ENCODE results near the gene ALKBH6.

The ALKBH6 gene

GRCh38 chr19:35995048-35995993 is 18.7 kb downstream of the ALKBH6 start, which contains the start of gene SDHAF1:
Gene SDHAF1 (plus strand): TSS chr19:35995188. CDS start chr19:35995275, 87 bp downstream.
- Histone ChIP-seq H3K36me3 (ENCODE audit: control insufficient read depth, insufficient read depth, low read length) (peaks cover 4% of the 10 kb centered on the region), H3K27ac (ENCODE audit: low read depth, low read length) (peak within 1 kb of the TSS; percentile 75), H3K27me3 (ENCODE audit: control insufficient read depth, insufficient read depth, low read length) (no peaks in the 10 kb centered on the region), H3K9ac (ENCODE audit: low read length) (peak within 1 kb of the TSS; percentile 84), H3K4me1 (ENCODE audit: control insufficient read depth, insufficient read depth, low read length) (peaks cover 18% of the 10 kb centered on the region), H3K4me3 (ENCODE audit: low read length) (peak within 1 kb of the TSS; percentile 87)

DNA sequence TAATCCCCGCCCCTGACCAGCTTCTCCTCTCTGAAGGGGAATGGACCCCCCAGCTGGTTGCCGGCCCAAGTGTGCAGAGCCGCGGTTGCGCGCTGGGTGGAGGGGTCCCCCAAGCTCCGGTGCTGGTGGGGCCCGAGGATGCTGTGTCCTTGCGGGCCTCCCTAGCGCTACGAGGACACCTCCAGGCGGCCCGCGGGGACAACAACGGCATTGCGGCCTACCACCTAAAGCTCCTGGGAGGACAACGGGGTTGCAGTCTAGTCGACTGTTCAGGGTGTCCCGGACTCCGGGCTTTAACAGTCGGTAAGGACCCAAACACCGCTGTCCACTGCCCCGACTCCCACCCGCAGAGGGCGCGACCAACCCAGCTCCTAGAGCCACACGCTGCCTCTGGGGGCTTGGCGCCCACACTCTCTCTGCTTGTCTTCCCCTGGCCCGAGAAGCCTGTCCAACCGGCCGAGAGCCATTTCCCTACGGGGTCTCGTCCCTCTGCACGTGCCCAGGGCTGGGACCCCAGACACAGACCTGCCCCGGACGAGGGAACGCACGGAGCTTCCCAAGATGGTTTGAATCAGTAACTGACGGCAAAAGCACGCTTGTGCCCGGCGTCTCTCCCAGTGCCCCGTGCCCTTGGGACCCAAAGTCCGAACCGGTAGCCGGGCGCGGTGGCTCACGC is 20.0 kb downstream of the ALKBH6 start:
- Histone ChIP-seq H3K36me3 (ENCODE audit: control insufficient read depth, insufficient read depth, low read length) (peaks cover 4% of the 10 kb centered on the region), H3K27ac (ENCODE audit: low read depth, low read length) (no peak overlapping the region), H3K4me3 (ENCODE audit: low read length) (peak overlapping the region; percentile 87), H3K9ac (ENCODE audit: low read length) (no peak overlapping the region), H3K4me1 (ENCODE audit: control insufficient read depth, insufficient read depth, low read length) (peaks cover 15% of the 10 kb centered on the region), H3K27me3 (ENCODE audit: control insufficient read depth, insufficient read depth, low read length) (peaks cover 3% of the 10 kb centered on the region)

DNA sequence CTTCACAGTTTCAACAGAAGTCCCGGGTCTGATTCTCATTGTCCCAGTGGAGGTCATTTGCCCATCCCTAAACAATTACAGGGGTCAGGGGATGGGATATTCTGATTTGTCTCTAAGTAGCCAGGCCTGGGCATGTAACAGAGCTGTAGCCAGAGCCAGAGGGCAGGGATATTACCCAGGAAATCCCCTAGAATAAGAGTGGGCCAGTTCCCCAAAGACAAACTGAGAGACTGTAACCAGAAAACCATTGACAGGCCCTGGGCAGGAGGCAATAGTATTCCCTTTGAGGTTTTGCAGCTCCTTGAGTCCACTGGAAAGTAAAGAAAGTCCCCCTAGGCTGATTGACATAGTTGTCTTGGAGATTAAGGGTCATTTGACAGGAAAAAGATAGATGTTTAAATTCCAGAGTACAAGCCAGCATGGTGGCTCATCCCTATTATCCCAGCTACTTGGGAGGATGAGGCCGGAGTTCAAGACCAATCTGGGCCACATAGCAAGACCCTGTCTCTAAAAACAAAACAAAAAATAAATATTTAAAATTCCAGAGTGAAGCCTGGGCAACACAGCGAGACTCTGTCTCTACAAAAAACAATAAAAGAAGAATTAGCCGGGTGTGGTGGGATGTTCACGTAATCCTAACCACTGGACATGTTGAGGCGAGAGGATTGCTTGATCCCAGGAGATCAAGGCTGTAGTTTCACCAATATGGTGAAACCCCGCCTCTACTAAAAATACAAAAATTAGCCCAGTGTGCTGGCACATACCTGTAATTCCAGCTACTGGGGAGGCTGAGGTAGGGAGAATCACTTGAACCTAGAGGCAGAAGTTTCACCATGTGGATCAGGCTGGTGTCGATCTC is 20.9 kb downstream of the ALKBH6 start:
- peaks cover 13% of the 10 kb centered on the region for H3K4me1 ChIP-seq (ENCODE audit: control insufficient read depth, insufficient read depth, low read length)
- H3K4me3 ChIP-seq (ENCODE audit: low read length) = no peak overlapping the region
- H3K9ac ChIP-seq (ENCODE audit: low read length) = no peak overlapping the region
- no peaks in the 10 kb centered on the region for H3K36me3 ChIP-seq (ENCODE audit: control insufficient read depth, insufficient read depth, low read length)
- H3K27ac ChIP-seq (ENCODE audit: low read depth, low read length) = no peak overlapping the region
- H3K27me3 ChIP-seq (ENCODE audit: control insufficient read depth, insufficient read depth, low read length) = peaks cover 3% of the 10 kb centered on the region

GRCh38 chr19:35991731-35992450 is 22.1 kb downstream of the ALKBH6 start:
- H3K9ac ChIP-seq (ENCODE audit: low read length) = no peak overlapping the region
- H3K36me3 ChIP-seq (ENCODE audit: control insufficient read depth, insufficient read depth, low read length) = no peaks in the 10 kb centered on the region
- H3K4me1 ChIP-seq (ENCODE audit: control insufficient read depth, insufficient read depth, low read length) = peaks cover 13% of the 10 kb centered on the region
- H3K27me3 ChIP-seq (ENCODE audit: control insufficient read depth, insufficient read depth, low read length) = peaks cover 3% of the 10 kb centered on the region
- H3K4me3 ChIP-seq (ENCODE audit: low read length) = no peak overlapping the region
- H3K27ac ChIP-seq (ENCODE audit: low read depth, low read length) = no peak overlapping the region

DNA sequence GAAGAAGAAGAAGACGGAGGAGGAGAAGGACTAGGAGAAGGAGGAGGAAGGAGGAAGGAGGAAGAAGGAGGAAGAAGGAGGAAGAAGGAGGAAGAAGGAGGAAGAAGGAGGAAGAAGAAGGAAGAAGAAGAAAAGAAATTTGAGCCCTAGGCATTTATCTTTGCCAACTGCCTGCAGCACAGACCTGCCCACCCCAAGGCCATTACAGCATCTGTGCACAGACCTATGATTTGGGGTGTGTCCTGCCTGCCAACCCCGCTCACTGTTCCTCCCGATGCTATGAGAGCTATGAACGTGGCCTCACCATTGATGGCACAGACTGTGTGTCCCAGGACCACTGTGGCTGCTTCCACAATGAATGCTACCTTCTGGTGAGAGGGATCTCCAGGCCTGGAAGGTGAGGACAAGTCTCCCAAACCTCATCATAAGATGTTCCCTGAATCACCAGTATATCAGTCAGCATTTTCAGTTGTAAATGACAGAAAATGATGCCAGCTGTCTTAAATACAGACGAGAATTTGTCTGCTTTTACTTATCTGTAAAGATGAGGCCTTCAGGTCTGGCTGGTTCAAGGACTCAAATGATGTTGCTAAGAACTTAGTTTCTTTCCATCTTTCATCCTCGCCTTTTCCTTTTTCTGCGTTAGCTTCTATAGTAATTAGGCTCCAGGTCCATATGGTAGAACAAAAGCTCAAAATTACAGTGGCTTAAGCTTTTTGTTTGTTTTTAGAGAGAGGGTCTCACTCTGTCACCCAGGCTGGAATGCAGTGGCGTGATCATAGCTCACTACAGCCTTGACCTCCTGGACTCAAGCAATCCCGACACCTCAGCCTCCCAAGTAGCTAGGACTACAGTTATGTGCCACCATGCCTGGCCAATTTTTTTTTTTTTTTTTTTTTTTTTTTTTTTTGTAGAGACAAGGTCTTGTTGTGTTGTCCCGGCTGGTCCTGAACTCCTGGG is 23.0 kb downstream of the ALKBH6 start:
- H3K27ac ChIP-seq (ENCODE audit: low read depth, low read length) = no peak overlapping the region
- no peak overlapping the region for H3K4me3 ChIP-seq (ENCODE audit: low read length)
- H3K4me1 ChIP-seq (ENCODE audit: control insufficient read depth, insufficient read depth, low read length) = peaks cover 6% of the 10 kb centered on the region
- peaks cover 6% of the 10 kb centered on the region for H3K27me3 ChIP-seq (ENCODE audit: control insufficient read depth, insufficient read depth, low read length)
- no peaks in the 10 kb centered on the region for H3K36me3 ChIP-seq (ENCODE audit: control insufficient read depth, insufficient read depth, low read length)
- H3K9ac ChIP-seq (ENCODE audit: low read length) = no peak overlapping the region

DNA sequence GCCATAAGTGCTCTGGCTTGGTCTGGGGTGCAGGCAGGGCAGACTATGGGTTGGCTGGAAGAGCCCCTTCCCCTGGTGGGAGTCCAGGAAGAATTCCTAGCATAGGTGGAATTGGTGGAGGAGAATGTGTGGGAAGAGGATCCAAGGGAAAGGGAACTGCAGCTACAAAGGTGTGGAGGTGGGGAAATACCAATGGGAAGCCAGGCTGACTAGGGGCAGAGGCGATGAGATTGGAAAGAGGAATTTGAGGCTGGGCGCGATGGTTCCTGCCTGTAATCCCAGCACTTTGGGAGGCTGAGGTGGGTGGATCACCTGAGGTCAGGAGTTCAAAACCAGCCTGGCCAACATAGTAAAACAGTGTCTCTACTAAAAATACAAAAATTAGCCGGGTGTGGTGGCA is 23.9 kb downstream of the ALKBH6 start:
- Histone ChIP-seq H3K4me1 (ENCODE audit: control insufficient read depth, insufficient read depth, low read length) (peaks cover 3% of the 10 kb centered on the region), H3K4me3 (ENCODE audit: low read length) (no peak overlapping the region), H3K27ac (ENCODE audit: low read depth, low read length) (no peak overlapping the region), H3K27me3 (ENCODE audit: control insufficient read depth, insufficient read depth, low read length) (peaks cover 8% of the 10 kb centered on the region), H3K9ac (ENCODE audit: low read length) (no peak overlapping the region), H3K36me3 (ENCODE audit: control insufficient read depth, insufficient read depth, low read length) (no peaks in the 10 kb centered on the region)

DNA sequence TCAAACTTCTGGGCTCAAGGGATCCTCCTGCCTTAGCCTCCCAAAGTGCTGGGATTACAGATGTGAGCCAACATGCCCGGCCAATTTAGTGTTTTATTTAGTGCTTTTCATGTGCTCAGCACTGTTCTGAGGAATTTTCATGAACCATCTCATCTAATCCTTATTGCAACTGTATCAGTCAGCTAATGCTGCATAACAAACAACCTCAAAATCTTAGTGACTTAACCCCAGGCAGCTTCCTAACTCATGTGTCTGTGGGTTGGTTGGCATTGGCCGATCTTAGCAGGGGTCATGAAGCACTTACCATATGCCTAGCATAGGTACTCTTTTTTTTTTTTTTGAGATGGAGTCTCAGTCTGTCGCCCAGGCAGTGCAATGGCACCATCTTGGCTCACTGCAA is 25.2 kb downstream of the ALKBH6 start:
- Histone ChIP-seq H3K9ac (ENCODE audit: low read length) (no peak overlapping the region), H3K27ac (ENCODE audit: low read depth, low read length) (no peak overlapping the region), H3K4me3 (ENCODE audit: low read length) (no peak overlapping the region), H3K27me3 (ENCODE audit: control insufficient read depth, insufficient read depth, low read length) (peaks cover 8% of the 10 kb centered on the region), H3K36me3 (ENCODE audit: control insufficient read depth, insufficient read depth, low read length) (no peaks in the 10 kb centered on the region), H3K4me1 (ENCODE audit: control insufficient read depth, insufficient read depth, low read length) (no peaks in the 10 kb centered on the region)

- Histone ChIP-seq H3K27ac (ENCODE audit: low read depth, low read length) (no peak overlapping the region), H3K4me3 (ENCODE audit: low read length) (no peak overlapping the region), H3K27me3 (ENCODE audit: control insufficient read depth, insufficient read depth, low read length) (peaks cover 8% of the 10 kb centered on the region), H3K4me1 (ENCODE audit: control insufficient read depth, insufficient read depth, low read length) (no peaks in the 10 kb centered on the region), H3K36me3 (ENCODE audit: control insufficient read depth, insufficient read depth, low read length) (no peaks in the 10 kb centered on the region), H3K9ac (ENCODE audit: low read length) (no peak overlapping the region)
Measured at GRCh38 chr19:35987571-35987896, 26.5 kb downstream of the ALKBH6 start.

DNA sequence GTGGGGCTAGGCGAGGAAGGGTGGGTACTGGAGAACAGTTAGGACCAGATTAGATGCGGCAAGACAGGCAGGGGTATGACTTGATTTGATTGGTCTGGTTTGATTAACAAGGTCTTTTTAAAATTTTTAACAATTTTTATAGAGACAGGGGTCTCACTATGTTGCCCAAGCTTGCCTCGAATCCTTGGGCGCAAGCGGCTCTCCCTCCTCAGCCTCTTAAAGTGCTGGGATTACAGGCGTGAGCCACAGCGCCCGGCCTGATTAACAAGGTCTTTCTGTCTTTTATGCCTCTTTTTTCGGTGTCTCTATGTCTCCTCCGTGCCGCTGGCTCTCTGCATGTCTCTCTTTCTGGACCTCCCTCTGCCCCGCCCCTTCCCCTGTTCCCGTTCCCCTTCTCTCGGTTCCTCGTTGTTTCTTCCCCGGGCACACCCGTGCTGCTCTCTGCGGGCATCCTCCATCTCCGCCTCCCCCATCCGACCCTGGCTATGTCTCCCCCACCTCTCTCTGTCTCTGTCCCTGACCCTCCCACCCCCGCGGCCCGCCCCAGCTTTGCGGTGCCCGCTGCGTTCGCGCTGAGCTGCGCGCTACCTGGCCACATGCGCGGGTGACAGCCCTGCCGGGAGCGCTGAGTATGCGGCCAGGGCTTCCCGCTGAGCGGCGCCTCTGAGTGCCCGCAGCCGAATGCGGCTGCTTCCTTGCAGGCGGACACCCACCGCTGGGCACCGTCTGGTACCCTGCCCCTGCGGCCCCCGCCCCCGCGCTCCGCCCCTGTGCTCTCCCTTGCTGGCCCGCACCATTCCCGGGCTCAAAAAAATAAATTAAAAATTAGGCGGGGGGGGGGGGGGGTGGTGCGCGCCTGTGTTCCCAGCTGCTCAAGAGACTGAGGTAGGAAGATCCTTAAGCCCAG is 27.1 kb downstream of the ALKBH6 start:
- peaks cover 8% of the 10 kb centered on the region for H3K27me3 ChIP-seq (ENCODE audit: control insufficient read depth, insufficient read depth, low read length)

GRCh38 chr19:35986111-35986510 is 27.9 kb downstream of the ALKBH6 start:
- H3K4me3 ChIP-seq (ENCODE audit: low read length) = no peak overlapping the region
- no peaks in the 10 kb centered on the region for H3K4me1 ChIP-seq (ENCODE audit: control insufficient read depth, insufficient read depth, low read length)
- no peaks in the 10 kb centered on the region for H3K36me3 ChIP-seq (ENCODE audit: control insufficient read depth, insufficient read depth, low read length)
- H3K27ac ChIP-seq (ENCODE audit: low read depth, low read length) = no peak overlapping the region
- H3K9ac ChIP-seq (ENCODE audit: low read length) = no peak overlapping the region
- peaks cover 8% of the 10 kb centered on the region for H3K27me3 ChIP-seq (ENCODE audit: control insufficient read depth, insufficient read depth, low read length)

More for the DNA sequence above, 27.1 kb downstream of the ALKBH6 start:
- no peaks in the 10 kb centered on the region for H3K36me3 ChIP-seq (ENCODE audit: control insufficient read depth, insufficient read depth, low read length)
- no peak overlapping the region for H3K4me3 ChIP-seq (ENCODE audit: low read length)
- no peak overlapping the region for H3K27ac ChIP-seq (ENCODE audit: low read depth, low read length)
- no peaks in the 10 kb centered on the region for H3K4me1 ChIP-seq (ENCODE audit: control insufficient read depth, insufficient read depth, low read length)
- no peak overlapping the region for H3K9ac ChIP-seq (ENCODE audit: low read length)

Measured in rectal smooth muscle tissue (tissue), 1 donor.